K562 (cell line): ENCODE data around the gene MARVELD1. TPM values are rescaled to one million over a fixed set of nuclear protein-coding genes. Genes with fewer than 3 reads are reported as not detected.

ENCODE experiments used
- ETV5 ChIP-seq: sonication (generic); formaldehyde crosslinking; IDR thresholded peaks from 2 replicates; pipeline ENCODE4 v1.4.0; 2020; ENCODE audit warnings: low read depth, mild to moderate bottlenecking, missing genetic modification reagents
- HNRNPUL1 ChIP-seq: fragments of 200-400 bp; formaldehyde crosslinking; IDR thresholded peaks from 2 replicates; pipeline ENCODE4 v1.6.1; 2017; ENCODE audit warnings: low read length
- KHSRP ChIP-seq: fragments of 450-650 bp; IDR thresholded peaks from 2 replicates; pipeline ENCODE4 v1.6.1; 2017
- L3MBTL2 ChIP-seq: fragments of 450-650 bp; IDR thresholded peaks from 2 replicates; pipeline ENCODE4 v1.6.1; 2016; ENCODE audit warnings: mild to moderate bottlenecking, moderate library complexity
- SAFB2 ChIP-seq: fragments of 200-400 bp; formaldehyde crosslinking; IDR thresholded peaks from 2 replicates; pipeline ENCODE4 v1.6.1; 2018; ENCODE audit warnings: borderline replicate concordance, low read length, low read depth, moderate library complexity; ENCODE audit not compliant: severe bottlenecking
- TEAD2 ChIP-seq: fragments of 450-650 bp; IDR thresholded peaks from 2 replicates; pipeline ENCODE4 v1.6.1; 2016; ENCODE audit warnings: missing genetic modification characterization, control low read depth, missing compliant biosample characterization
- ZC3H8 ChIP-seq: fragments of 450-650 bp; IDR thresholded peaks from 2 replicates; pipeline ENCODE4 v1.6.1; 2017
- polyA plus RNA-seq, 8 experiments: library from polyadenylated mRNA; depleted of rRNA in 4 of 8; stranded (reverse) in 5 of 8; unstranded in 3 of 8; fragments of >200 nt; fragmentation: Nextera tagmentation in 2 of 8; fragmentation: Illumina TruSeq in 1 of 8; extraction: Ambion mirVana in 2 of 8; extraction: Trizol in 1 of 8; gene quantifications; 2 replicates each; pipeline versions ENCODE4 v1.2.1 to v1.2.3, GENCODE V29; 2011 to 2014; ENCODE audit warnings: inconsistent platforms in 1 of 8, missing spikeins in 1 of 8
- total RNA-seq, 7 experiments: library from RNA; depleted of rRNA in 6 of 7; stranded (reverse); fragments of >200 nt in 6 of 7; fragmentation: Illumina TruSeq in 2 of 7; extraction: Trizol in 2 of 7; gene quantifications; 2 replicates each; pipeline versions ENCODE4 v1.2.1 to v1.2.3, GENCODE V29; 2011 to 2021; ENCODE audit warnings: low replicate concordance in 1 of 7
- TF ChIP-seq, protein P1 (sequence below): fragments of 250-450 bp; sonication (Bioruptor Pico); IDR thresholded peaks from 2 replicates; pipeline ENCODE4 v1.4.0; 2020
- TF ChIP-seq, protein P2 (sequence below): fragments of 450-650 bp; formaldehyde crosslinking; IDR thresholded peaks from 2 replicates; pipeline ENCODE4 v1.4.0; 2020; ENCODE audit warnings: mild to moderate bottlenecking, moderate library complexity

MARVELD1 gene
- total and polyA plus RNA-seq, 9 of the 15 experiments (the other 6 are each of a cell fraction or from before 2014, with no cell fraction given): 2.7 to 12.5 (median 5.3) TPM

DNA sequence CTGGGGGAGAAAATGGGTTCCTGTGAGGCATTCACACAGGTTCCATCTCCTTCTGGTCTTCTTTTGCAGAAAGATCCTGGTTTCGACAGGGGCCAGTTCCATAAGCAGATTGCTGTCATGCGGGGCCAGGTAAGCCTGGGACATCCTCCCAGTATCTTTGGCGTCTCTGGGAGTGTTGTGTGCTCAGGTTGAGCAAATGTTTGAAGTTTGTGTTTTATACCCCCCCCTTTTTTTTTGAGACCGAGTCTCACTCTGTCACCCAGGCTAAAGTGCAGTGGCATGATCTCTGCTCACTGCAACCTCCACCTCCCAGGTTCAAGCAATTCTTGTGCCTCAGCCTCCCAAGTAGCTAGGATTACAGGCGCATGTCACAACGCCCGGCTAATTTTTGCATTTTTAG, 46.5 kb upstream of the MARVELD1 start (continued):
- TF ChIP-seq HNRNPUL1: no peak
- TF ChIP-seq TEAD2 (tag): no peak
- no peak for TF ChIP-seq ZC3H8
- no peak for TF ChIP-seq SAFB2
- TF ChIP-seq, protein P1, sequence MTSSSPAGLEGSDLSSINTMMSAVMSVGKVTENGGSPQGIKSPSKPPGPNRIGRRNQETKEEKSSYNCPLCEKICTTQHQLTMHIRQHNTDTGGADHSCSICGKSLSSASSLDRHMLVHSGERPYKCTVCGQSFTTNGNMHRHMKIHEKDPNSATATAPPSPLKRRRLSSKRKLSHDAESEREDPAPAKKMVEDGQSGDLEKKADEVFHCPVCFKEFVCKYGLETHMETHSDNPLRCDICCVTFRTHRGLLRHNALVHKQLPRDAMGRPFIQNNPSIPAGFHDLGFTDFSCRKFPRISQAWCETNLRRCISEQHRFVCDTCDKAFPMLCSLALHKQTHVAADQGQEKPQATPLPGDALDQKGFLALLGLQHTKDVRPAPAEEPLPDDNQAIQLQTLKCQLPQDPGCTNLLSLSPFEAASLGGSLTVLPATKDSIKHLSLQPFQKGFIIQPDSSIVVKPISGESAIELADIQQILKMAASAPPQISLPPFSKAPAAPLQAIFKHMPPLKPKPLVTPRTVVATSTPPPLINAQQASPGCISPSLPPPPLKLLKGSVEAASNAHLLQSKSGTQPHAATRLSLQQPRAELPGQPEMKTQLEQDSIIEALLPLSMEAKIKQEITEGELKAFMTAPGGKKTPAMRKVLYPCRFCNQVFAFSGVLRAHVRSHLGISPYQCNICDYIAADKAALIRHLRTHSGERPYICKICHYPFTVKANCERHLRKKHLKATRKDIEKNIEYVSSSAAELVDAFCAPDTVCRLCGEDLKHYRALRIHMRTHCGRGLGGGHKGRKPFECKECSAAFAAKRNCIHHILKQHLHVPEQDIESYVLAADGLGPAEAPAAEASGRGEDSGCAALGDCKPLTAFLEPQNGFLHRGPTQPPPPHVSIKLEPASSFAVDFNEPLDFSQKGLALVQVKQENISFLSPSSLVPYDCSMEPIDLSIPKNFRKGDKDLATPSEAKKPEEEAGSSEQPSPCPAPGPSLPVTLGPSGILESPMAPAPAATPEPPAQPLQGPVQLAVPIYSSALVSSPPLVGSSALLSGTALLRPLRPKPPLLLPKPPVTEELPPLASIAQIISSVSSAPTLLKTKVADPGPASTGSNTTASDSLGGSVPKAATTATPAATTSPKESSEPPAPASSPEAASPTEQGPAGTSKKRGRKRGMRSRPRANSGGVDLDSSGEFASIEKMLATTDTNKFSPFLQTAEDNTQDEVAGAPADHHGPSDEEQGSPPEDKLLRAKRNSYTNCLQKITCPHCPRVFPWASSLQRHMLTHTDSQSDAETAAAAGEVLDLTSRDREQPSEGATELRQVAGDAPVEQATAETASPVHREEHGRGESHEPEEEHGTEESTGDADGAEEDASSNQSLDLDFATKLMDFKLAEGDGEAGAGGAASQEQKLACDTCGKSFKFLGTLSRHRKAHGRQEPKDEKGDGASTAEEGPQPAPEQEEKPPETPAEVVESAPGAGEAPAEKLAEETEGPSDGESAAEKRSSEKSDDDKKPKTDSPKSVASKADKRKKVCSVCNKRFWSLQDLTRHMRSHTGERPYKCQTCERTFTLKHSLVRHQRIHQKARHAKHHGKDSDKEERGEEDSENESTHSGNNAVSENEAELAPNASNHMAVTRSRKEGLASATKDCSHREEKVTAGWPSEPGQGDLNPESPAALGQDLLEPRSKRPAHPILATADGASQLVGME (CRISPR knock-in tag): no peak
- TF ChIP-seq, protein P2, sequence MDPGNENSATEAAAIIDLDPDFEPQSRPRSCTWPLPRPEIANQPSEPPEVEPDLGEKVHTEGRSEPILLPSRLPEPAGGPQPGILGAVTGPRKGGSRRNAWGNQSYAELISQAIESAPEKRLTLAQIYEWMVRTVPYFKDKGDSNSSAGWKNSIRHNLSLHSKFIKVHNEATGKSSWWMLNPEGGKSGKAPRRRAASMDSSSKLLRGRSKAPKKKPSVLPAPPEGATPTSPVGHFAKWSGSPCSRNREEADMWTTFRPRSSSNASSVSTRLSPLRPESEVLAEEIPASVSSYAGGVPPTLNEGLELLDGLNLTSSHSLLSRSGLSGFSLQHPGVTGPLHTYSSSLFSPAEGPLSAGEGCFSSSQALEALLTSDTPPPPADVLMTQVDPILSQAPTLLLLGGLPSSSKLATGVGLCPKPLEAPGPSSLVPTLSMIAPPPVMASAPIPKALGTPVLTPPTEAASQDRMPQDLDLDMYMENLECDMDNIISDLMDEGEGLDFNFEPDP (CRISPR knock-in tag): no peak
- TF ChIP-seq KHSRP: no peak
- no peak for TF ChIP-seq ETV5 (CRISPR knock-in tag)
- TF ChIP-seq L3MBTL2: no peak
